T-helper 2 cell (primary cell): Measurements from ENCODE around the gene ORMDL2.
"Not testable (repeated sequence)": the region's sequence is repeated elsewhere in the genome, so short reads cannot be mapped to it uniquely, and the experiment has no call there.

Experiments used
- DNase-seq, 5 experiments: peaks; one replicate each; pipeline versions ENCODE4 v3.0.0 to v3.0.0-alpha.2; 2012 to 2022

The ORMDL2 gene

GRCh38 chr12:55861871-55862270, 44.0 kb downstream of the ORMDL2 start:
- DNase-seq, result no peak

- DNase-seq, result no peak
Measured at GRCh38 chr12:55862286-55862685, 44.4 kb downstream of the ORMDL2 start.

GRCh38 chr12:55862931-55863330, 45.1 kb downstream of the ORMDL2 start:
- DNase-seq, result not testable (repeated sequence)

- DNase-seq, result no peak
Measured at GRCh38 chr12:55865327-55865726, 47.5 kb downstream of the ORMDL2 start.

- not testable (repeated sequence) for DNase-seq
Measured at GRCh38 chr12:55866454-55867004, 48.7 kb downstream of the ORMDL2 start.
